NCI-H2029 (cell line): ENCODE data around the gene SACS.
A peak's percentile ranks its signal among the peaks of the same experiment; 100 is the strongest.
"Not testable (repeated sequence)": the region's sequence is repeated elsewhere in the genome, so short reads cannot be mapped to it uniquely, and the experiment has no call there.

Source experiments
- DNase-seq: peaks from one replicate; lab custom pipeline; 2025; lab: John Stamatoyannopoulos, UW

SACS gene

DNA sequence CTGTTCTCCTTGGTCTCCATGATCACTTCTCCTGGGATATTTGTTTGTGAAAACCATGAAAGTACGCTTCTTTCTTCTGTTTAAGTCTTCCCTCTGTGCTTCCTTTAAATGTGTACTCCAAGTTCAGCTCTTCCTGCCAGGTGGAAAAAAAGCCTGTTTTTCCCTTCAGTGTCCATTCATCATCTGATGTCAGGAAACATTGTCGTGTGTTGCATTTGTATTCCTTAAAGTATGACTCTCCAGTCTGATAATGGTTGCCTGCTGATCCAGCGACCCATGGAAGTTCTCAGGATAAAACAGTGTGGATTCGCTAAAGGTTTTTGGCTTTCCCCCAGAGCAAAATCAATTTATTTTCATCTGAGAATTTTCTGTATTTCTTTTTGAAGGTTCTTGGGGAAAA, 22.3 kb downstream of the SACS start:
- DNase-seq = no peak

DNA sequence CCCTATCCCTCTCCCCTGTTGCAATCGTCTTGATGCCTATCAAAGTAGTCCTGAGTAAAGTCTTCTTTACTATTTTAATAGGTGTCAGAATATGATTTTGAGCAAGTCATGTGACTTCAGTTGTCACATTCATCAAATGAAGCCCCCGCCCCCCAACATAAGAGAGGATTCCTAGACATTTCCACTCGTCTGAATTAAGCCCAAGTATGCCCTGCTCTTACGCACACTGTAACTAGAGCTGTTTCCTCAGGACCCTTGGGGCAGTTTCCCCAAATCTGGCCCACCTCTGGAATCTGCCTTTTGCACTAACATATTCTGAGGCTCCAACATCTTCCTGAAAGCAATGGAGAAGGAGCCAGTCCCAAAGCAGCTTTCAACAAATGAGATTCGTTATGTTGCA, 25.5 kb downstream of the SACS start:
- no peak for DNase-seq

DNA sequence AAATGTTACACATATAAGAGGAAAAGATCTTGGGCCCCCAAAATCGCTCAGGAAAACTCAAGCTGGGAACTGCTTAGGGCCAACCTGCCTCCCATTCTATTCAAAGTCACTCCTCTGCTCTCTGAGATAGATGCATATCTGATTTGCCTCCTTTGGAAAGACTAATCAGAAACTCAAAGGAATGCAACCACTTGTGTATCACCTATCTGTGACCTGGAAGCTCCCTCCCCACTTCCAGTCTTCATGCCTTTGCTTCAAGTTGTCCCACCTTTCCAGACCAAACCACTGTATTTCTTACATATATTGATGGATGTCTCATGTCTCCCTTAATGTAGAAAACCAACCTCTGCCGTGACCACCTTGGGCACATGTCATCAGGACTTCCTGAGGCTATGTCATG, 32.3 kb downstream of the SACS start:
- not testable (repeated sequence) for DNase-seq

DNA sequence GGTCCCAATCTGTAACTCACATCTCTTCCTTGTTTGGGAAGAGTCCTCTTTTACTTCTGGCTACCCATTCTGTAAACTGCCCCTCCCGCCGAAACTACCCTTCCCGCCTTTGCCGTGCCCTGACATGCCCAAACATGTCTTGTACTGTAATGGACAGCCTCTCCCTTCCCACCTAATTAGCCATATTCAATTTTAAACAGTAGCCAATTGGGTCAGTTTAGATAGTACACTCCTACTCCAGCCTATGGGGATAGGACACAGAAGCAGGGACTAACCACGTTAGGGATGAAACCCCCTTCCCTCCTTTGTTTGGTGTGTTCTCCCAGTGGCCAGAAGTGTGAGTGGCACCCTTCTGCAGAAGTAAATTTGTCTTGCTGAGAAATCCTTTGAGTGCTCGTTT, 34.2 kb downstream of the SACS start:
- DNase-seq = no peak

DNA sequence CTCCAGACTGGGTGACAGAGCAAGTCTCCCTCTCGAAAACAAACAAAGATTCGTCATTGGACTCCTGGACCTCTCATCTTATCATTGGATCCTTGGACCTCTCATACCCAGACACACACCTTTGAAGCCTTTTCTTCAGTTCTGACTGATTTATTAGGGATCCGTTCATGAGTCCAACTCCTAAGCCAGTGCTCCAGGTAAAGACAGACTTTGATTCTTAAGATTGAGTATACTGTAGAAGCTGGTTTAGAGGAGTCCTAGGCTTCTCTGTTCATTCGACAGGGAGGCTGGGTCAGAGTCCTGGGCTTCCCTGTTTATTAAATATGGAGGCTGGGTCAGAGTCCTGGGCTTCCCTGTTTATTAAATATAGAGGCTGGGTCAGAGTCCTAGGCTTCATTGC, 38.7 kb downstream of the SACS start:
- no peak for DNase-seq

DNA sequence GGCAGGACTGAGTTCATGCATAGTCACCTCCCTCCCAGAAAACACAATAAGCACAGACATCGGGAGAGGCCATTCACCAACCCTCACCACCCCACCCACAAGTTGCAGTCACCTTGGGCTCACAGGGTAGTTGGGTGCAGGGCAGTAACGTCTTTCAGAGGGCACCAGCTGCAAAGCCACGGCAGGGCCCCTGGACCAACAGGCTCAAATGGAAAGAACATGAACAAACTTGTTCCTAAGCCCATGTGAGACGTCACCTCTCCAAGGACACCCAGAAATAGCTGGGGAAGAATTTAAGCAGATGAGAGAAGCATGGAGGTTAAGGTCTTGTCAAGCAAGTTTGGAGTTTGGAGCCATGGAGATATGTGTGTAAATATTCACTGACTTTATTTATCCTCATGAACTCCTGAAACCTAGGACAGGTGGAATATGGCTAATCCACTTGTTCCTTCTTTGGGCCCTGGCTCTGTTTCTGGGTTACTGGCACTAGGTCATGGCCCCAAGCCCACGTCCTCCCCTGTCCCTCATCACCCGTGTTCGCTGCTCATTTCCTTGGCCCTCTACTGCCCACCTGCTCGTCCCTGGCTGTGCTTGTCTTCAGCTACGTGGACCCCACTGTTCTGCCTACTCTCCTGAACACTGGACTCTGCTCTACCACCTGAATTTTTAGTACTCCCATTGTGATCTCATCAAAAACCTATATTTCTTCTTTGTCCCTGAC, 40.4 kb downstream of the SACS start:
- no peak for DNase-seq

DNA sequence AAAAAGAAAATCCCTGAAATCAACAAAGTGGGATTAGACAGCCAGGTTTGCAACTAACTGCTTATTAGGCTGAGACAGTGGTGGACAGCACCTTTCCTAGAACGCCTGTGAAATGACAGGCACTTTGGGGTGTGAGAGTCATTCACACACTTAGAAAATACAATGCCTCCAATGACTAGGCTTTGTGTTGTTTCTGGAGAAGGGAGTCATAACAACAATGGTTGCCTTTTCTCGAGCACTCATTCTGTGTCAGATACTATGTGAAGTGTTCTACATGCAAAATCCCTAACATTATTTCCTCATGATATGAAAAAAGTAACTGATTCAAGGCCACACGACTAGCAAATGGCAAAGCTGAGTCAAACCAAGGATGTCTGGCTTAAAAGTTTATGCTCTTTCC, 41.2 kb downstream of the SACS start:
- DNase-seq = no peak

DNA sequence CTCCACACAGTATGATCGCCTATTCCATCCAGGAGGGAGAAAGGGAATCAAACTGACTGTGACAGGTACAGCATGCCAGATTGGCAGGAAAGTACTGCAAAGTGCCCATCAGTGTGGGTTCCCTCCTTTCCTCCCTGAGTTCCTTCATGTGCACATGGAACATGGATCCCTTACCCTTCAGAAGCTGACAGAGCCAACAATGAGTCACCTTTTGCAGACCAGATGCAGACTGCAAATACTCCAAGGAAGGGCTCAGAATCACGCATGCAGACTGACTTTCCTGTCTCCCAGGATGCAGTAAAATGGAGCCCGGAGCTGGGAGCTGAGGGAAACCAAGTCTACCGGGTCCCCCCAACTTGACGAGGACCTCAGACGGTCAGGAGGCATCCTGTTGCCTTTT, 41.8 kb downstream of the SACS start:
- no peak for DNase-seq

DNA sequence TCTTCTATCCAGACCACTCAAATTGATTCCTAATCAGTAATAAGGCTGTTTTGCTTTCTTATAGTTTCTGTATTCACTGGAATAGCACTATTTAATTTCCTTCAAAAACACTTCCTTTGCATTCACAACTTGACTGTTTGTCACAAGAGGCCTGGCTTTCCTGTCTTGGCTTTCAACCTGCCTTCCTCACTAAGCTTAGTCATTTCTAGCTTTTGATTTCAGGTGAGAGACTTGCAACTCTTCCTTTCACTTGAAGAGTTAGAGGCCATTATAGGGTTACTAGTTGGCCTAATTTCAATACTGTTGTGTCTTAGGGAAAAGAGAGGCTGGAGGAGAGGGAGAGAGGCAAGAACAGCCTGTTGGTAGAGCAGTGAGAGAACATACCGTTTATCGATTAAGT, 47.0 kb downstream of the SACS start:
- DNase-seq = no peak

DNA sequence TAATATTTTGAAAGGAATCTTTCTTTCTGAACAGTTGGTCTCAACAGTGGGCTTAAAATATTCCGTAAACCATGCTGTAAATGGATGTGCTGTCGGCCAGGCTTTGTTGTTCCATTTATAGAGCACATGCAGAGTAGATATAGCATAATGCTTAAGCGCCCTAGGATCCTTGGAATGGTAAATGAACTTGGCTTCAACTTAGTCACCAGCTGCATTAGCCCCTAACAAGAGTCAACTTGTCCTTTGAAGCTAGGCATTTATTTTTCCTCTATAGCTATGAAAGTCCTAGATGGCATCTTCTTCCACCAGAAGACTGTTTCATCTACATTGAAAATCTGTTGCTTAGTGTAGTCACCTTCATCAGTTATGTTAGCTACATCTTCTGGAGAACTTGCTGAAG, 47.6 kb downstream of the SACS start:
- DNase-seq = no peak

DNA sequence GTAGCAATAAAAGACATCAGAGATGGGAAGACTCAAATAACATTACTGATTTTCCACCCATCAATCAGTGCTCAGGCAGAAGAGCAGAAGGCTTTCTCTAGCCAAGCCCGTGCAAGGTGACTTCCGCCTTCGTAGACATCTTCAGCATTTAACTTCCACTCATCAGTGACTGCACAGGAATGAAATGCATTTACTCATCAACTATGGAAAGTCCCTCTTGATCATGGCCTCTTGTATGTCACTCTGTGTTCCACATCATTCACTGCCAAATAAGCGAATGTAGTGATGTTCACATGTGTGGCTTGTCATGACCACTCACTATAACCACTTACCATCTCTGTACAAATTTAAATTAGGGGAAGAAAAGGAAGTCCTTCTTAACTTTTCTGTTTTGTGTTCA, 49.4 kb downstream of the SACS start:
- no peak for DNase-seq

DNA sequence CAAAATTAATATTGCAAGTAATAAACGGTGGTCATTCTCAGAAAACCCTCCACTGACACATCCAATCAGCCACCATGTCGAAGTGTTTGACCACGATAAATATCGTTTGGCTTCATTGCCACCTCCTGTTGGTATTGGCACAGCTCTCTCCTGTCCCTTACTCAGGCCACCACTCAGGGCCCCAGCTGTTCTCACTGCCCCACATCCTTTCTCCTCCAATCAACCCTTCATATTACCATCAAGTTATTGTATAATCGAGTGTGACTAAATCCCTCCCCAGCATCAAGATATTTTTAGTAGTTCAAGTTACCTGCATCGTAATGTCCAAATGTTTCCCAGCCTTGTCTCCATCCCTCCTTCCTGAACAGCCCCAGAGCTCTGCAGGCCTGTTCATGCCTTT, 50.4 kb downstream of the SACS start:
- no peak for DNase-seq

DNA sequence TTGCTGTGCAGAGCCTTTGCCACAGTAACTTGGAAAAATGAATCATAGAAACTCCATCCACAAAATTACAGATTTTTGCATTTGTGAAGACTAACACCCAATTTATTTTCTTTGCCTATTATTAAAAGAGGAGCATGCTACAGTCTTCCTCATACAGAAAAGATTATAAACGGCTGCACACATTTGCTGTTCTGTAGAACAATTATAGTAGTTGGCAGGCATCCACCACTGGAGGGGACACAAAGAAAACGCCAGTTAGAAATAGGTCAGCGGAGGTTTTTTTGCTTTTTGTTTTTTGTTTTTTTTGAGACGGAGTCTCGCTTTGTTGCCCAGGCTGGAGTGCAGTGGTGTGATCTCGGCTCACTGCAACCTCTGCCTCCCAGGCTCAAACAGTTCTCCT, 51.6 kb downstream of the SACS start:
- no peak for DNase-seq

DNA sequence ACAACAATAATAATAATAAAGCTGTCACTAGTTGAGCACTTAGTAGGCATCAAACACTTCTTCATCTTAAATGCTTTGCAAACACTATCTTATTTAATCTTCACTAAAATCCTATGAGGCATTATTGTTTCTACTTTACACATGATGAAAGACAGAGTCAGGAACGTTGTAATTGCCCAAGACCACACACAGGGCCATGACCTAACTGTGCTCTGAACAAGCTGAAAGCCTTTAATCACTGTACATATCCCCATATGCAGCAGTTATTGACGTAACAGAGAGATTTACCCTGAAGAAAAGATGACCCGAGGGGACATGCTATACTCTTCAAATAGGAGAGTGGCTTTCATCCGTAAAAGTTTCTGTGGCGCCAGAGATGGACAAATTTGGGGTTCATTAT, 53.0 kb downstream of the SACS start:
- DNase-seq = no peak

DNA sequence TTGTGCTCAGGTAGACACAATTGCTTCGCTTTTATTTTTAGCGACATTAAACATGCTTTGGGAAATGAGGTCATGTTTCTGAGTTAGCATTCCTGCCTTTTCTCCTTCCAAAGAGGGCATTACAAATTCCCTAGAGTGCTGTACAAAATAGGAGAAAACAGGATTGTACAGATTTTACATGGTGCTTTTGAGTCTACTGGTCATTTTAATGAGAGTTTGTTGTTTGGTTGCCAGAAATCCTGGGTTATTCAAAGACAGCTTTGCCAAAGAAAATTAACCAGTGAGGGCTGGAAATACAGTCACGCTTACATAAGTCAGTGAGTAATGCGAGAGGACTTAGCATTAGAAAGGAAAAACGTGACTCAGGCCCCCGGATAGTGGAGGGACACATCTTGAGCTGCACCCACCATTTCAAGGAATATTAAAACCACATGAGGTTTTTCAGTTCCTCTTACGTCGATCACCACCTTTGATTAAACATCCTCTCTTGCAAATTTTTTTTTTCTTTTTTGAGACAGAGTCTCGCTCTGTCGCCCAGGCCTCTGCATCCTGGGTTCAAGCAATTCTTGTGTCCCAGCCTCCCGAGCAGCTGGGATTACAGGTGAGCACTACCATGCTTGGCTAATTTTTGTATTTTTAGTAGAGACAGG, 55.4 kb downstream of the SACS start:
- no peak for DNase-seq

DNA sequence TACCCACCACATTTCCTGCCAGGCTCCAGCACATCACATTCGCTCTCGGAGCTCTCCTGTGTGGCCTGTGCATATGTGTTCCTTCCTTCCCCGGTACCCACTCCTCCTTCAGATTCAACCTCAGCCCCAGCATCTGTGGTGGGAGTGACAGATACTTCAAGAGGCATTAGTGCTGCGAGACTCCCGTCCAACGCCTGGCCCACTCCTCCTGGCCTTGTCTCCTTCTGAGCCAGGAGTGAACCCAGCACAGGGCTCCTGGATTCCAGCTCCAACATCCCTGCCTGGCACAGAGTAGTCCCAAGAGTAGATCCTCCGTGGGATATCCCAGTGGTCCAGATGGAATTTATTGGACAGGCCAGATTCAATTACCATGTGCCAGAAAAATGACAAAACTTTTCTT, 55.9 kb downstream of the SACS start:
- DNase-seq = no peak

DNA sequence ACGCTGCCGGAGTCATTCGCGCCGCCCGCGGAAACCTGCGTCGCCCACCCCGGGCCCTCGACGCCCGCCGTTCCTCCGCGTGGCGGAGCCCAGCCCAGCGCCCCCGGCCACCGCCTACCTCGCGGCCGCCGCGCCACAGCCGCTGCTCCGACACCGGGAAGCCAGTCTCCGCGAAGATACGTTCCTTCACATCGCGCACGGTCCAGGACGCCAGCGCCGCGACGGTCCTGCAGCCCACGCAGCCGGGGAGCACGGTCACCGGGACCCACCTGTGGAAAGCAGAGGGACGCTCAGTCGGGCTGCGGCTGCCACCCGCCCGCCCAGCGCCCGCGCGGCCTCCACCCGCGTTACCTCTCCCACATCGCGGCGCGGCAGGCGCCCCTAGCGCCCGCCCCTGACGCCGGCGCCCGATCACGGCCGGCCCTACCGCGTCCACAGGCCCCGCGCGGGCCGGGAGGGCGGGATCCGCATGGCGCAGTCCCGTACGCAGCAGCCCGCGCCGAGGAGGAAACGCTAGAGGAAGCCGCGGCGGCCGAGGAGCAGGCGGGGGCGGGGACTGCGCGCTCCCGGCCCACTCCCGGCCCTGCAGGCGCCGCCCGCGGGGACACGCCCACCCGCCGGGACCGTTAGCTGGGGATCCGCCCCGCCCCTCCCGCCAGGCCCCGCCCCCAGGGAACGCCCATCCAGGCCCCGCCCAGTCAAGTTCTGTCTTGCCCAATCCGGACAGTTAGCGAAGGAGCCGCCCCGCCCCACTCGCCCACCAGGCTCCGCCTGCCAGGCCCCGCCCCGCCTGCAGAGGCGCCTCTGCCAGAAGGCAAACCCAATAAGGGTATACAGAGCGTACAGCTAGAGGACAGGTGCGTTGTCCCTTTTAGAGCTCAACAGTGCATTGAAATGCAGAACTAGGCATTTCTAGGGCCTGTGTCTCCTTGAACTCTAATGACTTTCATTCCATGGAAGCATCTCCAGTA, 58.2 kb downstream of the SACS start:
- peak; percentile 76 for DNase-seq

DNA sequence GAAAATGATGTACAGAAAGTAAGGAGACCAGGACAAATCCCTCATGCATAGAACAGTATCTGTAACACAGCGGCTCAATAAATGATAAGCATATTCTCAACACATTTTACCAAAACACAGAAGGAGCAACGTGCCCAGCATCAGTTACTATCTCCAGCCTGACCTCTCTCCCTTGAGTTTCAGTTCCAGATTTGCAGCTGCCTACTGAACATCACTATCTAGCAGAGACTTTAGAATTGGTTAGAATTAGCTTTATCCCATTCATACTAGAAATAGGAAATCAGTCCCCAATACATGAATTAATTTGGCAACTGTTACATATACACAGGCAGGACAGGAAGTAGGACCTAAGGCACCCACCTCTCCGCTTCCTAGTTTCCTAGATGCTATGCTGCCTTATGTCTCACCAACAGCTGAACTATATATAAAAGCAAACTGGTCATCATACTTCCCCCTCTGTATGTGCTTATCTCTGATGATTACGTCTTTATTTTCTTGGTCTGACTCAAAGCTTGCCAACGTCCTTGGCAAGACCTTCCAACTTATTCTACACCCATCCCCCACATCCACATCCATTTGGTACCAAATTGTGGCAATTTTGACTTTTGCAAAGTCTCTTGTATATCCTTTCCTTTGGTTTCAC, 61.1 kb downstream of the SACS start:
- DNase-seq = no peak

DNA sequence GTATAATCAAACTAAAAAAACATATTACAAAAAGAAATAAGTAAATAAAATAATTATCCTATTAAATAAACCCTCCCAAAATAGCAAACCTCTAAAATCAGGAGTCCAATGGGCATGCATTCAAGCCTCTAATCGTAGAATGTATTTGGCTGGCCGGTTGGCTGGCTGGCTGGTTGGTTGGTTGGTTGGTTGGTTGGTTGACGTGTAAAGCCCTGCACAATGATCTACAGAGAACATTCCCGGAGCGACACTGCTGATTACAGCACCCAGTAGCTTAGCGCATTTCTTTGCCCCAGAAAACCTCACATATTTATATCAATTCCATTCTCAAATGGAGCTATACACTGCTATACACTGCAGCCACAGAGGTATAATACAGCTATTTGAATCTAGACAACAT, 65.6 kb downstream of the SACS start:
- DNase-seq = no peak

DNA sequence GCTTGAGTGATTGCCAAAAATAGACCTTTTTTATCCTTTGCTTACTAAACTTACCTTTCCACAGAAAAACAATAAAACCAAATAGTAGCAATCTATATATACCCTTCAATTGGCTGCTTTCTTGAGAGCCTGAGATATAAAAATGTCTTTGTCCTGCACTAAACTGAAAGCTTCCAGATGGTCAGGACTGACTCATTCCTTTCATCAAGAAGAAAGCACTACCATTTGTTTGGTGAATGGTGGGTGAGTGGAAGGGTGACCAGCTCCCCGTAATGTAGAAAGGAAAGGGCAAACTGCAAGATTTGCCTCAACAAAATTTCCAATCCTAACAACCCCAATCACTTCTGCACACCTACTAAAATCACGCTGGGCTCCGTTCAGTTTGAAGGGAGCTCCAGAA, 67.8 kb downstream of the SACS start:
- no peak for DNase-seq

DNA sequence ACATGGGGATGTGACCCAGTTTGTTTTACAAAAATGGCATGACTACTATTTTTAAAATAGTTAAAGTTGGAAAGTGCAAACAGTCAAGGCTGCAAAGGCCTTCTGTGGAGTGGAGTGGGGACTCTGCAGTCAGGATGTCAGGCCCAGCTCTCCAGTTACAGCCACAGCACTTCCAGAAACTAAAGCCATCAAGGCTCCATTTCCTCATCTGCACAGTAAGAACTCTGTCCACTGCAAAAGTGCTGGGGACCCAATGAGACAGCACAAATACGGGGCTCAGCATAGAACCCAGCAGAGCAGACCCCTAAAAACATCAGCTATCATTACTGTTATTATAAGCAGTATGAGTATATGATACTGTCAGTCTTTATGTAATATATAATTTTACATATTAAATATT, 73.6 kb downstream of the SACS start:
- DNase-seq = no peak

DNA sequence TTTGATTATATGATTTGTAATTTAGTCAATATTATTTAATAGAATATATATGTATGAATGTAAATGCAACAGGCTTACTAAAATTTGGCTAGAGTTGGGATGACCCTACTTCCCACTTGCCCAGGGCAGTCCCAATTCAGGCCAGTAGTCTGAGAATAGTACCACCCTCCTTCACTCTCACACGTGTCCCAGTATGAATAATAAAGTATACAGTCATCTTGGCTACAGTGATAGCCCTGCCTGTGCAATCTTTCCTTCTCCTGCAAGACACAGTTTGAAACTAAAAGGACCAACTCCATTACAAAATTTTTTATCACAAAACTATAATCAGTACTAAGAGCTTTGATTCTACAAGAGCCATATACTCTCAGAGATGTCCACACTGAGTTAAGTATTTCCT, 76.2 kb downstream of the SACS start:
- no peak for DNase-seq

DNA sequence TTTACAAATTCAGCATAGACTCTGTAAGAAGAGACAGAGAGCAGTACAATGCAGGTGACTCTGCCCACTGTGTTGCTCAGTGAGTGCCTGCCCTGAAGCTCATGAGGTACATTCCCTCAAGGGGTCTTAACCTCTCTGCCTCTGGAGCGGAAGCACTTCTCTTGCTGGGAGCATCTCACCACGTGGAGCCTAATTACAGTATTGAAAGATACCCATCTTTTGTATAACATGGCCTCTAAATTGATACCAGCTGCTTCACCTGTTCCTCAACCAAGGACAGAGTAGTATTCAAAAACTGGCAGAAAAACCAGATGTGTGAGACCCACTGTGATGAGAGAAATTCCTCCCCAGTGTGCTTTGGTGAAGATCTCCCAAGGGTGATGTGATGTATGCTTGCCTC, 77.1 kb downstream of the SACS start:
- no peak for DNase-seq
